Hepatocyte (in vitro differentiated cells): ENCODE measurements around the gene MYLK2. TPM values are rescaled to one million over a fixed set of nuclear protein-coding genes. Genes with fewer than 3 reads are reported as not detected.

Experiments
- DNase-seq: peaks from one replicate; pipeline ENCODE4 v3.0.0-alpha.2; 2016; ENCODE audit warnings: low spot score
- H2AFZ ChIP-seq: fragments of 200-600 bp; sonication (generic); 2 replicates; pipeline ENCODE4 v1.6.0; 2016; ENCODE audit warnings: antibody characterized with exemption, mild to moderate bottlenecking
- H3K27ac ChIP-seq: fragments of 200-600 bp; sonication (generic); 2 replicates; pipeline ENCODE4 v1.5.1; 2016; ENCODE audit warnings: mild to moderate bottlenecking
- H3K27me3 ChIP-seq: fragments of 200-600 bp; sonication (generic); 2 replicates; pipeline ENCODE4 v1.6.1; 2016
- H3K36me3 ChIP-seq: fragments of 200-600 bp; sonication (generic); replicated peaks from 2 replicates; pipeline ENCODE4 v1.5.1; 2016; ENCODE audit warnings: low read depth; ENCODE audit not compliant: insufficient read depth
- H3K4me1 ChIP-seq: fragments of 200-600 bp; sonication (generic); 2 replicates; pipeline ENCODE4 v1.5.1; 2016; ENCODE audit warnings: mild to moderate bottlenecking, moderate library complexity; ENCODE audit not compliant: insufficient read depth
- H3K4me2 ChIP-seq: fragments of 200-600 bp; sonication (generic); 2 replicates; pipeline ENCODE4 v1.6.0; 2016
- H3K4me3 ChIP-seq: fragments of 200-600 bp; sonication (generic); 2 replicates; pipeline ENCODE4 v1.5.1; 2016; ENCODE audit warnings: mild to moderate bottlenecking
- H3K79me2 ChIP-seq: fragments of 200-600 bp; sonication (generic); 2 replicates; pipeline ENCODE4 v1.6.0; 2017; ENCODE audit warnings: mild to moderate bottlenecking
- H3K9me2 ChIP-seq: fragments of 200-600 bp; sonication (generic); replicated peaks from 2 replicates; pipeline ENCODE4 v1.6.0; 2017; ENCODE audit warnings: mild to moderate bottlenecking; ENCODE audit not compliant: insufficient read depth
- H3K9me3 ChIP-seq: fragments of 200-600 bp; sonication (generic); 2 replicates; pipeline ENCODE4 v1.5.1; 2016; ENCODE audit warnings: low read depth, mild to moderate bottlenecking
- H4K20me1 ChIP-seq: fragments of 200-600 bp; sonication (generic); 2 replicates; pipeline ENCODE4 v1.6.0; 2016; ENCODE audit warnings: mild to moderate bottlenecking; ENCODE audit not compliant: insufficient read depth, poor library complexity, severe bottlenecking
- CTCF ChIP-seq: fragments of 200-600 bp; sonication (generic); IDR thresholded peaks from 2 replicates; pipeline ENCODE4 v1.5.1; 2016; ENCODE audit warnings: antibody characterized with exemption, mild to moderate bottlenecking; ENCODE audit not compliant: poor library complexity
- EZH2 ChIP-seq: fragments of 200-600 bp; sonication (generic); IDR thresholded peaks from 2 replicates; pipeline ENCODE4 v1.6.1; 2016; ENCODE audit warnings: antibody characterized with exemption, mild to moderate bottlenecking, borderline replicate concordance
- EZH2phosphoT487 ChIP-seq: fragments of 200-600 bp; sonication (generic); IDR thresholded peaks from one replicate; pipeline ENCODE4 v1.6.1; 2018; ENCODE audit warnings: antibody characterized with exemption, mild to moderate bottlenecking, low read depth, moderate library complexity; ENCODE audit not compliant: unreplicated experiment, severe bottlenecking
- WGBS: methylation state at CpG from one replicate; pipeline ENCODE4 v1.1.6; 2016; ENCODE audit warnings: low lambda C conversion rate; ENCODE audit errors: missing lambda C conversion rate; 5-methylcytosine and 5-hydroxymethylcytosine counted together
- polyA plus RNA-seq: library from polyadenylated mRNA; unstranded; fragments of >200 nt; fragmentation: Nextera tagmentation; extraction: Ambion mirVana; gene quantifications from 2 replicates; pipeline ENCODE4 v1.2.1, GENCODE V29; 2016
- total RNA-seq: library from RNA; depleted of rRNA; stranded (reverse); fragments of >200 nt; gene quantifications from 2 replicates; pipeline ENCODE4 v1.2.3, GENCODE V29; 2014

Gene MYLK2
- total and polyA plus RNA-seq, 2 experiments from 2014 or later, result 0.33 TPM; not detected in 1

- peak overlapping the region; percentile 28 for H3K27ac ChIP-seq
- H3K4me1 ChIP-seq, result peaks cover 34% of the 10 kb centered on the region
- no peaks in the 10 kb centered on the region for H3K79me2 ChIP-seq
- H3K9me2 ChIP-seq, result no peaks in the 10 kb centered on the region
- DNase-seq, result no peak
- peaks cover 9% of the 10 kb centered on the region for H3K27me3 ChIP-seq
- WGBS, result 77% methylated on average over 6 of the region's 6 CpGs
- H3K4me2 ChIP-seq, result no peak overlapping the region
- no peak overlapping the region for H2AFZ ChIP-seq
- TF ChIP-seq EZH2, result no peak
- TF ChIP-seq EZH2phosphoT487, result no peak
- no peak for TF ChIP-seq CTCF
- H4K20me1 ChIP-seq, result no peaks in the 10 kb centered on the region
- no peak overlapping the region for H3K4me3 ChIP-seq
- no peaks in the 10 kb centered on the region for H3K9me3 ChIP-seq
- no peaks in the 10 kb centered on the region for H3K36me3 ChIP-seq
These were observed 24.1 kb downstream of the MYLK2 start for GRCh38 chr20:31843288-31843687.

GRCh38 chr20:31843881-31844280 lies 24.7 kb downstream of the MYLK2 start:
- 95% methylated on average over 5 of the region's 5 CpGs for WGBS
- H2AFZ ChIP-seq, result no peak overlapping the region
- H4K20me1 ChIP-seq, result no peaks in the 10 kb centered on the region
- peaks cover 15% of the 10 kb centered on the region for H3K27me3 ChIP-seq
- no peaks in the 10 kb centered on the region for H3K9me2 ChIP-seq
- H3K4me1 ChIP-seq, result peaks cover 34% of the 10 kb centered on the region
- H3K27ac ChIP-seq, result no peak overlapping the region
- TF ChIP-seq EZH2 (no peak), EZH2phosphoT487 (no peak)
- H3K9me3 ChIP-seq, result no peaks in the 10 kb centered on the region
- no peaks in the 10 kb centered on the region for H3K79me2 ChIP-seq
- no peaks in the 10 kb centered on the region for H3K36me3 ChIP-seq
- no peak overlapping the region for H3K4me3 ChIP-seq
- no peak for DNase-seq
- no peak overlapping the region for H3K4me2 ChIP-seq

- Histone ChIP-seq H3K4me3 (no peak overlapping the region), H3K4me2 (no peak overlapping the region)
These were observed 25.7 kb downstream of the MYLK2 start for GRCh38 chr20:31844737-31845299.

More at GRCh38 chr20:31844737-31845299, 25.7 kb downstream of the MYLK2 start:
- H3K27me3 ChIP-seq, result peaks cover 25% of the 10 kb centered on the region
- H3K9me2 ChIP-seq, result no peaks in the 10 kb centered on the region
- H3K4me1 ChIP-seq, result peaks cover 34% of the 10 kb centered on the region
- 94% methylated on average over 28 of the region's 28 CpGs for WGBS
- no peaks in the 10 kb centered on the region for H3K79me2 ChIP-seq
- no peaks in the 10 kb centered on the region for H3K36me3 ChIP-seq
- no peaks in the 10 kb centered on the region for H4K20me1 ChIP-seq
- H3K9me3 ChIP-seq, result no peaks in the 10 kb centered on the region
- TF ChIP-seq CTCF, result no peak
- TF ChIP-seq EZH2phosphoT487, result no peak
- H2AFZ ChIP-seq, result no peak overlapping the region
- DNase-seq, result no peak
- no peak overlapping the region for H3K27ac ChIP-seq
